HG03460 (cell line): ENCODE results near the gene NNMT.
"Not testable (repeated sequence)": the region's sequence is repeated elsewhere in the genome, so short reads cannot be mapped to it uniquely, and the experiment has no call there.

Experiments used
- ATAC-seq: cut with Tn5 transposase; IDR thresholded peaks from one replicate; pipeline ENCODE4 v1.9.1; 2021; ENCODE audit not compliant: unreplicated experiment

NNMT gene

GRCh38 chr11:114304969-114305368 is 8.8 kb downstream of the NNMT start:
- ATAC-seq, result no peak

GRCh38 chr11:114307524-114308203 is 11.5 kb downstream of the NNMT start:
- no peak for ATAC-seq

GRCh38 chr11:114308689-114309089 is 12.5 kb downstream of the NNMT start:
- ATAC-seq, result no peak

- no peak for ATAC-seq
Observed at GRCh38 chr11:114309517-114309916, 13.3 kb downstream of the NNMT start.

GRCh38 chr11:114310095-114310494 is 13.9 kb downstream of the NNMT start:
- ATAC-seq, result no peak

GRCh38 chr11:114311946-114312345 is 15.7 kb downstream of the NNMT start:
- ATAC-seq, result no peak

- no peak for ATAC-seq
Observed at GRCh38 chr11:114314096-114314495, 17.9 kb downstream of the NNMT start.

- no peak for ATAC-seq
Observed at GRCh38 chr11:114315749-114316368, 19.7 kb downstream of the NNMT start.

- no peak for ATAC-seq
Observed at GRCh38 chr11:114316980-114317786, 21.0 kb downstream of the NNMT start.

- ATAC-seq, result no peak
Observed at GRCh38 chr11:114317787-114318137, 21.6 kb downstream of the NNMT start.

- ATAC-seq, result no peak
Observed at GRCh38 chr11:114318361-114318760, 22.2 kb downstream of the NNMT start.

- no peak for ATAC-seq
Observed at GRCh38 chr11:114319716-114320328, 23.6 kb downstream of the NNMT start.

- no peak for ATAC-seq
Observed at GRCh38 chr11:114321621-114322257, 25.5 kb downstream of the NNMT start.

- ATAC-seq, result no peak
Observed at GRCh38 chr11:114322934-114323333, 26.7 kb downstream of the NNMT start.

- no peak for ATAC-seq
Observed at GRCh38 chr11:114326151-114326550, 30.0 kb downstream of the NNMT start.

GRCh38 chr11:114326776-114327175 is 30.6 kb downstream of the NNMT start:
- ATAC-seq, result no peak

- ATAC-seq, result no peak
Observed at GRCh38 chr11:114330373-114330772, 34.2 kb downstream of the NNMT start.

- ATAC-seq, result no peak
Observed at GRCh38 chr11:114340311-114341131, 44.3 kb downstream of the NNMT start.

- not testable (repeated sequence) for ATAC-seq
Observed at GRCh38 chr11:114341667-114342066, 45.5 kb downstream of the NNMT start.

- ATAC-seq, result no peak
Observed at GRCh38 chr11:114342476-114342875, 46.3 kb downstream of the NNMT start.
